ENCODE measurements around the gene MTCL1.
A peak's percentile ranks its signal among the peaks of the same experiment; 100 is the strongest.

The MTCL1 gene

DNA sequence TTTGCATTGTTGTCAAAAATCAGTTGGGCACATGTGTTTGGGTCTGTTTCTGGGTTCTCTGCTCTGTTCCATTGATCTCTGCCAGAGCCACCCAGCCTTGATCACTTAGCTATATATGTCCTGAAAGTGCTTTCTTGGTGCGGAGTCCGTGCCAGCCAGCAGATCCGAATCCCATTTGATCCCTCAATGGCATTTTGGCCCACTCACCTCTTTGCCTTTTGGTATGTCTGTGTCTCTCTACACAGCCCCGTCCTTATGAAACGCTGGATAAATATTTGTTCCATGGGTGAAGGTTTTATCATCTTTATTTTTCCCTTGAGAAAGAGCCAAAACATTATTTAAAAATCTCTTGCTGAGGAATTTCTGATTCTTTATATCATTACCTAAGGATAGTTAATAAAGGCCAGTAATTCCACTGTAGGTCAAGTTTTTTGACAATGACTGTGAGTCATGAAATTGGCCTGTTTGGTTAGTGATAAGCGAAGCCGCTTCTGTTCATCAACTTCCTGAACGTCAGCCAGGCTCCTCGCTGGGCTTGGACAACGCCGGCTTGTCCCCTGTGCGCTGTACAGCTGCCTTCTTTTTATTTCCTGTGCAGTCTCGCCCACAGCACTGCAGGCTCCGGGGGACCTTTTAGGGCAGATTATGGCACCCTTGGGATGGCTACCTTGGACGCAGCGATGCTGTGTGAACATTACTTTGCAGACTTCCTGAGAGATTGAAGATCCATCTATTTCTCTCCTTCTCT is 24.9 kb downstream of the MTCL1 start:
- H3K9ac ChIP-seq (ENCODE audit: low read length in 2 of 2), result peak overlapping the region in 1 of 2 donors; percentile 1
- H3K4me3 ChIP-seq (ENCODE audit: low read length in 2 of 2), result peak overlapping the region in 1 of 2 donors; percentile 40
- H3K36me3 ChIP-seq (ENCODE audit: control insufficient read depth in 2 of 2, insufficient read depth in 2 of 2, low read length in 2 of 2), result peaks cover 2 to 10% of the 10 kb centered on the region in 2 donors
- H3K27ac ChIP-seq (ENCODE audit: low read length), result peak overlapping the region; percentile 66
- peaks cover 31% of the 10 kb centered on the region for H3K4me1 ChIP-seq (ENCODE audit: control insufficient read depth, insufficient read depth, low read length)
- H3K9me3 ChIP-seq (ENCODE audit: control insufficient read depth in 2 of 2, low read length in 2 of 2), result no peaks in the 10 kb centered on the region
- no peaks in the 10 kb centered on the region for H3K27me3 ChIP-seq (ENCODE audit: control insufficient read depth in 1 of 2, insufficient read depth in 2 of 2, low read length in 2 of 2)

DNA sequence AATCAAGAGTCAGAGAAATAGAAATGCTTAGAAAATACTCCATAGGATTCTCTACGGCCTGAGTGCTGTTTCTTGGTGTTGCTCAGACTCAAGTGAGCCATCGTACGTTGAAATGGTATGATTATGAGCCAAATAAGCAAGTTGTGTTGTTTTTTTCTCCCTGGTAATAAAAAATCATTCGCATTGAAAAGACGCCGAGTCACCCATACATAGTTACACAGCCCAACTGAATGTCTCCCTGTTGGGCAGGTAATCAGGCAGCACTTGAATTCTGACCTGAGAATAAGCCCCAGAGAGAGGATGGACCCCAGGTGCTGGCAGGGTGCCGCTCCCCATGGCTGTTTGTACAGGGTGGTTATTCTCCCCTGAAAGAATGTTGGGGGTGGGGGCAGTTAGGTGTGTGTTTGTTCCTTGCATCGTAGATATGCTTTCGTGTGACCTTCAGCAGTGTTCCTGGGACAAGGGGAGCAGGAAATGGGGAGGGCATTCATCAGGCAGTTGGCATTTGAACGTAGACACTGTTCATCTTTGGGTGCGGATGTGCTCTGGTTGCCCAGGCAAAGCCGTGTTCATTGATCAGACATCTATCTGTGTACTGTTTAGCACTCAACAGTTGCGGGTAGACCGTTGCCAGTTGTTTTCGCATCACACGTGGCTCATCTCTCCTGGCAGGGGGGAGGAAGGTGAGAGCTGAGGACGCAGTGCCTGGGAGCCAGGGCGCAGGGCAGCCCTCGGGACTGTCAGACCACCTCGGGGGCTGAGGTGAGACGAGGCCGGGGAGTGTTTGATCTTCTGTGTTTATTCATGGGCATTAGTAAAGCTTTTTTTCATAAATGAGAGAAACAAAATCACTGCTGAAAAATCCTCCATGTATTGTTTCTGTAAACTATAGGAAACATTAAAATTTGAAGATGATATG is 27.3 kb downstream of the MTCL1 start:
- H3K36me3 ChIP-seq (ENCODE audit: control insufficient read depth in 2 of 2, insufficient read depth in 2 of 2, low read length in 2 of 2), result peaks cover 5 to 21% of the 10 kb centered on the region in 2 donors
- H3K4me1 ChIP-seq (ENCODE audit: control insufficient read depth, insufficient read depth, low read length), result peaks cover 36% of the 10 kb centered on the region
- H3K4me3 ChIP-seq (ENCODE audit: low read length in 2 of 2), result peak overlapping the region in 1 of 2 donors; percentile 12
- H3K27ac ChIP-seq (ENCODE audit: low read length), result no peak overlapping the region
- no peak overlapping the region for H3K9ac ChIP-seq (ENCODE audit: low read length in 2 of 2)
- no peaks in the 10 kb centered on the region for H3K9me3 ChIP-seq (ENCODE audit: control insufficient read depth in 2 of 2, low read length in 2 of 2)
- H3K27me3 ChIP-seq (ENCODE audit: control insufficient read depth in 1 of 2, insufficient read depth in 2 of 2, low read length in 2 of 2), result no peaks in the 10 kb centered on the region

GRCh38 chr18:8734496-8734895 is 29.1 kb downstream of the MTCL1 start:
- Histone ChIP-seq H3K27ac (ENCODE audit: low read length) (no peak overlapping the region), H3K9me3 (ENCODE audit: control insufficient read depth in 2 of 2, low read length in 2 of 2) (no peaks in the 10 kb centered on the region), H3K4me1 (ENCODE audit: control insufficient read depth, insufficient read depth, low read length) (peaks cover 36% of the 10 kb centered on the region), H3K27me3 (ENCODE audit: control insufficient read depth in 1 of 2, insufficient read depth in 2 of 2, low read length in 2 of 2) (no peaks in the 10 kb centered on the region), H3K36me3 (ENCODE audit: control insufficient read depth in 2 of 2, insufficient read depth in 2 of 2, low read length in 2 of 2) (peaks cover 7 to 21% of the 10 kb centered on the region in 2 donors), H3K9ac (ENCODE audit: low read length in 2 of 2) (no peak overlapping the region), H3K4me3 (ENCODE audit: low read length in 2 of 2) (no peak overlapping the region)

DNA sequence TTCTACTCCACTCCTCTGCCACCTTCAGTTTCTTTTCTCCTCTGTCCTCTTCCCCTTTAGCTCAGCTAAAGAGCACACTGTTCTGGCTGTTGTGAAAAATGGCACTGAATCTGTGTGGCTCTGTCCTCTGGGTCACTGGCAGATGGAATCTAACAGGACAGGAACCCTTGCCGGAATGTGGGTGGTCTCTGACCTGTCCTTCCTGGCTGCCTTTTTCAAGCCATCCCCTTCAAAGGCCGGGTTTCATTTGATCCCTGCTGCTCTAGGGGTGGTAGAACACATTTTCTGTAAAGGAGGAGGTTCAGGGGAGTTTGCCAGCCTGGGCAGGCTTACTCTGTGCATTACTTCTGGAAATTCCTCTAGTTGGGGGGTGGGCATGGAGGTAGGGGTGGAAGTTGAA is 29.9 kb downstream of the MTCL1 start:
- Histone ChIP-seq H3K27ac (ENCODE audit: low read length) (peak overlapping the region; percentile 18), H3K4me1 (ENCODE audit: control insufficient read depth, insufficient read depth, low read length) (peaks cover 33% of the 10 kb centered on the region), H3K27me3 (ENCODE audit: control insufficient read depth in 1 of 2, insufficient read depth in 2 of 2, low read length in 2 of 2) (no peaks in the 10 kb centered on the region), H3K9ac (ENCODE audit: low read length in 2 of 2) (no peak overlapping the region), H3K4me3 (ENCODE audit: low read length in 2 of 2) (peak overlapping the region in 1 of 2 donors; percentile 22), H3K36me3 (ENCODE audit: control insufficient read depth in 2 of 2, insufficient read depth in 2 of 2, low read length in 2 of 2) (peaks cover 7 to 21% of the 10 kb centered on the region in 2 donors), H3K9me3 (ENCODE audit: control insufficient read depth in 2 of 2, low read length in 2 of 2) (no peaks in the 10 kb centered on the region)

- Histone ChIP-seq H3K9ac (ENCODE audit: low read length in 2 of 2) (no peak overlapping the region), H3K36me3 (ENCODE audit: control insufficient read depth in 2 of 2, insufficient read depth in 2 of 2, low read length in 2 of 2) (peaks cover 7 to 8% of the 10 kb centered on the region in 2 donors), H3K9me3 (ENCODE audit: control insufficient read depth in 2 of 2, low read length in 2 of 2) (no peaks in the 10 kb centered on the region), H3K27me3 (ENCODE audit: control insufficient read depth in 1 of 2, insufficient read depth in 2 of 2, low read length in 2 of 2) (no peaks in the 10 kb centered on the region), H3K4me3 (ENCODE audit: low read length in 2 of 2) (peak overlapping the region in 1 of 2 donors; percentile 24), H3K4me1 (ENCODE audit: control insufficient read depth, insufficient read depth, low read length) (peaks cover 44% of the 10 kb centered on the region), H3K27ac (ENCODE audit: low read length) (peak overlapping the region; percentile 70)
Observed at GRCh38 chr18:8741117-8741516, 35.8 kb downstream of the MTCL1 start.

GRCh38 chr18:8741532-8741931 is 36.2 kb downstream of the MTCL1 start:
- no peaks in the 10 kb centered on the region for H3K9me3 ChIP-seq (ENCODE audit: control insufficient read depth in 2 of 2, low read length in 2 of 2)
- peaks cover 7 to 8% of the 10 kb centered on the region in 2 donors for H3K36me3 ChIP-seq (ENCODE audit: control insufficient read depth in 2 of 2, insufficient read depth in 2 of 2, low read length in 2 of 2)
- H3K9ac ChIP-seq (ENCODE audit: low read length in 2 of 2), result peak overlapping the region in 1 of 2 donors; percentile 51
- peak overlapping the region in 1 of 2 donors; percentile 24 for H3K4me3 ChIP-seq (ENCODE audit: low read length in 2 of 2)
- H3K4me1 ChIP-seq (ENCODE audit: control insufficient read depth, insufficient read depth, low read length), result peaks cover 48% of the 10 kb centered on the region
- no peaks in the 10 kb centered on the region for H3K27me3 ChIP-seq (ENCODE audit: control insufficient read depth in 1 of 2, insufficient read depth in 2 of 2, low read length in 2 of 2)
- H3K27ac ChIP-seq (ENCODE audit: low read length), result peak overlapping the region; percentile 70

GRCh38 chr18:8742387-8743361 is 37.3 kb downstream of the MTCL1 start:
- peaks cover 0 to 4% of the 10 kb centered on the region in 2 donors for H3K36me3 ChIP-seq (ENCODE audit: control insufficient read depth in 2 of 2, insufficient read depth in 2 of 2, low read length in 2 of 2)
- H3K9me3 ChIP-seq (ENCODE audit: control insufficient read depth in 2 of 2, low read length in 2 of 2), result no peaks in the 10 kb centered on the region
- H3K27ac ChIP-seq (ENCODE audit: low read length), result peak overlapping the region; percentile 70
- H3K27me3 ChIP-seq (ENCODE audit: control insufficient read depth in 1 of 2, insufficient read depth in 2 of 2, low read length in 2 of 2), result no peaks in the 10 kb centered on the region
- H3K9ac ChIP-seq (ENCODE audit: low read length in 2 of 2), result peak overlapping the region in 1 of 2 donors; percentile 51
- H3K4me1 ChIP-seq (ENCODE audit: control insufficient read depth, insufficient read depth, low read length), result peaks cover 60% of the 10 kb centered on the region
- H3K4me3 ChIP-seq (ENCODE audit: low read length in 2 of 2), result no peak overlapping the region

GRCh38 chr18:8744038-8744437 is 38.7 kb downstream of the MTCL1 start:
- peaks cover 0 to 5% of the 10 kb centered on the region in 2 donors for H3K36me3 ChIP-seq (ENCODE audit: control insufficient read depth in 2 of 2, insufficient read depth in 2 of 2, low read length in 2 of 2)
- H3K4me1 ChIP-seq (ENCODE audit: control insufficient read depth, insufficient read depth, low read length), result peaks cover 73% of the 10 kb centered on the region
- H3K9me3 ChIP-seq (ENCODE audit: control insufficient read depth in 2 of 2, low read length in 2 of 2), result no peaks in the 10 kb centered on the region
- H3K4me3 ChIP-seq (ENCODE audit: low read length in 2 of 2), result peak overlapping the region in 1 of 2 donors; percentile 22
- peak overlapping the region; percentile 33 for H3K27ac ChIP-seq (ENCODE audit: low read length)
- H3K27me3 ChIP-seq (ENCODE audit: control insufficient read depth in 1 of 2, insufficient read depth in 2 of 2, low read length in 2 of 2), result no peaks in the 10 kb centered on the region
- H3K9ac ChIP-seq (ENCODE audit: low read length in 2 of 2), result peak overlapping the region in 1 of 2 donors; percentile 29

DNA sequence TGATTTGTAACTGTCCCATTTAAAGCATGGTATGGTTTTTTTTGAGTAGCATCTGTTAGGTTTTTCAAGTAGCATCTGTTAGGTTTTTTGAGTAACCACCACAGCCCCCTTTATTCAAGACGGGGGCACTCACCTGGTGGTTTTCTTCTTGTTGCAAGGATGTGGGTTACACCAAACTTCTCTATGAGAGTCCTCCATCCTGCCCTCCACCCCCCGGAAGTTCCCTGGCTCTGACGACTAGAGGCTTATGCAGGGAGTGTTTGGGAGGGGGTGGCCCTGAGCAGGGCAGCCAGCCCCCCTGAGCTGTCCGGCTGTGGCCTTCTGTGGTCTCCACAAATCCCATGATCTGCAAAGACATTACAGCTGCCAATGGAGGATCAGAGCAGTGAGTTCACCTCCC is 39.3 kb downstream of the MTCL1 start:
- Histone ChIP-seq H3K27me3 (ENCODE audit: control insufficient read depth in 1 of 2, insufficient read depth in 2 of 2, low read length in 2 of 2) (no peaks in the 10 kb centered on the region), H3K4me1 (ENCODE audit: control insufficient read depth, insufficient read depth, low read length) (peaks cover 79% of the 10 kb centered on the region), H3K27ac (ENCODE audit: low read length) (peak overlapping the region; percentile 55), H3K9me3 (ENCODE audit: control insufficient read depth in 2 of 2, low read length in 2 of 2) (no peaks in the 10 kb centered on the region), H3K9ac (ENCODE audit: low read length in 2 of 2) (no peak overlapping the region), H3K4me3 (ENCODE audit: low read length in 2 of 2) (no peak overlapping the region), H3K36me3 (ENCODE audit: control insufficient read depth in 2 of 2, insufficient read depth in 2 of 2, low read length in 2 of 2) (peaks cover 0 to 6% of the 10 kb centered on the region in 2 donors)
